SK-N-SH treated with all-trans-retinoic acid at 6 μM for 48 hours (cell line): ENCODE measurements around the gene MED31.

Source experiments
- ARNTL ChIP-seq: fragments of 450-650 bp; formaldehyde crosslinking; IDR thresholded peaks from 2 replicates; pipeline ENCODE4 v1.5.0; 2020; ENCODE audit warnings: low read depth, mild to moderate bottlenecking, moderate library complexity, borderline replicate concordance
- BACH2 ChIP-seq: fragments of 250-450 bp; sonication (Bioruptor Pico); IDR thresholded peaks from 2 replicates; pipeline ENCODE4 v1.9.0; 2021; ENCODE audit warnings: mild to moderate bottlenecking, borderline replicate concordance
- ESRRG ChIP-seq: fragments of 250-450 bp; sonication (Bioruptor Pico); IDR thresholded peaks from 2 replicates; pipeline ENCODE4 v1.6.1; 2021; ENCODE audit warnings: mild to moderate bottlenecking
- GLIS3 ChIP-seq: fragments of 250-450 bp; sonication (Bioruptor Pico); IDR thresholded peaks from 2 replicates; pipeline ENCODE4 v1.5.0; 2020; ENCODE audit warnings: mild to moderate bottlenecking, moderate library complexity
- OSR1 ChIP-seq: fragments of 250-450 bp; sonication (Bioruptor Pico); IDR thresholded peaks from 2 replicates; pipeline ENCODE4 v1.8.0; 2022; ENCODE audit warnings: moderate library complexity, mild to moderate bottlenecking, inconsistent platforms
- PPARA ChIP-seq: fragments of 250-450 bp; sonication (Bioruptor Pico); IDR thresholded peaks from 2 replicates; pipeline ENCODE4 v1.5.0; 2020; ENCODE audit warnings: mild to moderate bottlenecking, borderline replicate concordance
- RARB ChIP-seq: fragments of 250-450 bp; sonication (Bioruptor Pico); IDR thresholded peaks from 2 replicates; pipeline ENCODE4 v1.8.0; 2021; ENCODE audit warnings: mild to moderate bottlenecking, moderate library complexity
- TOX ChIP-seq: fragments of 250-450 bp; sonication (Bioruptor Pico); IDR thresholded peaks from 2 replicates; pipeline ENCODE4 v1.8.0; 2021; ENCODE audit warnings: mild to moderate bottlenecking, moderate library complexity, borderline replicate concordance
- ZFP3 ChIP-seq: fragments of 250-450 bp; sonication (Bioruptor Pico); IDR thresholded peaks from 2 replicates; pipeline ENCODE4 v1.5.0; 2020; ENCODE audit warnings: mild to moderate bottlenecking, moderate library complexity
- ZNF70 ChIP-seq: fragments of 450-650 bp; formaldehyde crosslinking; IDR thresholded peaks from 2 replicates; pipeline ENCODE4 v1.5.0; 2020; ENCODE audit warnings: mild to moderate bottlenecking, moderate library complexity
- TF ChIP-seq, protein P1 (sequence below): fragments of 250-450 bp; sonication (Bioruptor Pico); IDR thresholded peaks from 2 replicates; pipeline ENCODE4 v1.8.0; 2020; ENCODE audit warnings: mild to moderate bottlenecking, moderate library complexity, borderline replicate concordance

DNA sequence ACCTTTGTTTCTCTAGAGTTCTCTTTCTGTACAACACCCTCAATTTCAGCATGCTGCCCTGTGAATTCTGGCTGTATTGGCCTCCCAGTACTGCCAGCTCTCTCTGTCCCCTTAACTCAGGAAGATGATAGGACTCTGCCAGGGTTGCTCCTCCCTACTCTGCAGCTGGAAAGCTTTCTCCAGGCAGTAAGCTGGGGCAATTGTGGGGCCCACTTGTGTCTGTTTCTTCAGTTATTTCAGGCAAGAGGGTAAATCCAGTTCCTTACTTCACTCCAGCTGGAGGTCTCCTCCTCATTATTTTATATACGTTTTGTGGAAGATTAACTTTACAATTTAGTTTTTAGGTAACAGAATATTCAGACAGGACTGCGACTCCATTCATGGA is 10.1 kb upstream of the MED31 start:
- TF ChIP-seq GLIS3 (CRISPR knock-in tag) (no peak), RARB (no peak), ZFP3 (CRISPR knock-in tag) (no peak), PPARA (CRISPR knock-in tag) (no peak), OSR1 (CRISPR knock-in tag) (no peak), ARNTL (no peak), BACH2 (CRISPR knock-in tag) (no peak), ESRRG (no peak), ZNF70 (no peak), TOX (CRISPR knock-in tag) (no peak)
- TF ChIP-seq, protein P1, sequence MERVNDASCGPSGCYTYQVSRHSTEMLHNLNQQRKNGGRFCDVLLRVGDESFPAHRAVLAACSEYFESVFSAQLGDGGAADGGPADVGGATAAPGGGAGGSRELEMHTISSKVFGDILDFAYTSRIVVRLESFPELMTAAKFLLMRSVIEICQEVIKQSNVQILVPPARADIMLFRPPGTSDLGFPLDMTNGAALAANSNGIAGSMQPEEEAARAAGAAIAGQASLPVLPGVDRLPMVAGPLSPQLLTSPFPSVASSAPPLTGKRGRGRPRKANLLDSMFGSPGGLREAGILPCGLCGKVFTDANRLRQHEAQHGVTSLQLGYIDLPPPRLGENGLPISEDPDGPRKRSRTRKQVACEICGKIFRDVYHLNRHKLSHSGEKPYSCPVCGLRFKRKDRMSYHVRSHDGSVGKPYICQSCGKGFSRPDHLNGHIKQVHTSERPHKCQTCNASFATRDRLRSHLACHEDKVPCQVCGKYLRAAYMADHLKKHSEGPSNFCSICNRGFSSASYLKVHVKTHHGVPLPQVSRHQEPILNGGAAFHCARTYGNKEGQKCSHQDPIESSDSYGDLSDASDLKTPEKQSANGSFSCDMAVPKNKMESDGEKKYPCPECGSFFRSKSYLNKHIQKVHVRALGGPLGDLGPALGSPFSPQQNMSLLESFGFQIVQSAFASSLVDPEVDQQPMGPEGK (CRISPR knock-in tag), result no peak
